ENCODE data around the gene PRRX2.

DNA sequence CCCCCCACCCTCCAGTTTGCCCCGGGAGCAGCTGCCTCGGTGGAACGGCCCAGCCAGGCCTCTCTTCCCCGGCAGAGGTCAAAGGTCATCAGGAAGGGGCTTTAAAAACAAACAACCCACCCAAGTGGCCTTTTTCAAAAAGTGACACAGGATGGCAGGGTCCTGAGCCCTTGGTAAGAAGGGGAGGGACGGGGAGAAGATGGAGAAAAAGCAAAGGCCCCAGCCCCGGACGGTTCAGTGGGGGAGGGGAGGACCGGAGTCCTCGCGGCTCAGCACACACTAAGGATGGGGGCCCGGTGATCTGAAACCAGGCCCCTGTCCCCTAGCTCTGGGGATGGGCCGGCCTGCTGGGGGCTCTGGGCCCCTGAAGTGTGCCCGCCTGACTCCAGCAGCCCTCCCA lies 1.1 kb downstream of the PRRX2 start:
- TF ChIP-seq RELA (CRISPR knock-in tag; IDR thresholded peaks at IDR 0.05; ENCODE audit: borderline replicate concordance), result no peak
- TF ChIP-seq, protein P1, sequence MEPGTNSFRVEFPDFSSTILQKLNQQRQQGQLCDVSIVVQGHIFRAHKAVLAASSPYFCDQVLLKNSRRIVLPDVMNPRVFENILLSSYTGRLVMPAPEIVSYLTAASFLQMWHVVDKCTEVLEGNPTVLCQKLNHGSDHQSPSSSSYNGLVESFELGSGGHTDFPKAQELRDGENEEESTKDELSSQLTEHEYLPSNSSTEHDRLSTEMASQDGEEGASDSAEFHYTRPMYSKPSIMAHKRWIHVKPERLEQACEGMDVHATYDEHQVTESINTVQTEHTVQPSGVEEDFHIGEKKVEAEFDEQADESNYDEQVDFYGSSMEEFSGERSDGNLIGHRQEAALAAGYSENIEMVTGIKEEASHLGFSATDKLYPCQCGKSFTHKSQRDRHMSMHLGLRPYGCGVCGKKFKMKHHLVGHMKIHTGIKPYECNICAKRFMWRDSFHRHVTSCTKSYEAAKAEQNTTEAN (CRISPR knock-in tag; IDR thresholded peaks at IDR 0.05), result no peak
- TF ChIP-seq, protein P2, sequence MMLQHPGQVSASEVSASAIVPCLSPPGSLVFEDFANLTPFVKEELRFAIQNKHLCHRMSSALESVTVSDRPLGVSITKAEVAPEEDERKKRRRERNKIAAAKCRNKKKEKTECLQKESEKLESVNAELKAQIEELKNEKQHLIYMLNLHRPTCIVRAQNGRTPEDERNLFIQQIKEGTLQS (CRISPR knock-in tag; conservative IDR thresholded peaks at IDR 0.05), result no peak
- TF ChIP-seq, protein P3, sequence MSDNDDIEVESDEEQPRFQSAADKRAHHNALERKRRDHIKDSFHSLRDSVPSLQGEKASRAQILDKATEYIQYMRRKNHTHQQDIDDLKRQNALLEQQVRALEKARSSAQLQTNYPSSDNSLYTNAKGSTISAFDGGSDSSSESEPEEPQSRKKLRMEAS (CRISPR knock-in tag; IDR thresholded peaks at IDR 0.05), result peak; percentile 33; the same call in 1 of the 2 replicates
- TF ChIP-seq, protein P4, sequence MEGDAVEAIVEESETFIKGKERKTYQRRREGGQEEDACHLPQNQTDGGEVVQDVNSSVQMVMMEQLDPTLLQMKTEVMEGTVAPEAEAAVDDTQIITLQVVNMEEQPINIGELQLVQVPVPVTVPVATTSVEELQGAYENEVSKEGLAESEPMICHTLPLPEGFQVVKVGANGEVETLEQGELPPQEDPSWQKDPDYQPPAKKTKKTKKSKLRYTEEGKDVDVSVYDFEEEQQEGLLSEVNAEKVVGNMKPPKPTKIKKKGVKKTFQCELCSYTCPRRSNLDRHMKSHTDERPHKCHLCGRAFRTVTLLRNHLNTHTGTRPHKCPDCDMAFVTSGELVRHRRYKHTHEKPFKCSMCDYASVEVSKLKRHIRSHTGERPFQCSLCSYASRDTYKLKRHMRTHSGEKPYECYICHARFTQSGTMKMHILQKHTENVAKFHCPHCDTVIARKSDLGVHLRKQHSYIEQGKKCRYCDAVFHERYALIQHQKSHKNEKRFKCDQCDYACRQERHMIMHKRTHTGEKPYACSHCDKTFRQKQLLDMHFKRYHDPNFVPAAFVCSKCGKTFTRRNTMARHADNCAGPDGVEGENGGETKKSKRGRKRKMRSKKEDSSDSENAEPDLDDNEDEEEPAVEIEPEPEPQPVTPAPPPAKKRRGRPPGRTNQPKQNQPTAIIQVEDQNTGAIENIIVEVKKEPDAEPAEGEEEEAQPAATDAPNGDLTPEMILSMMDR (IDR thresholded peaks at IDR 0.05), result no peak
- TF ChIP-seq, protein P5, sequence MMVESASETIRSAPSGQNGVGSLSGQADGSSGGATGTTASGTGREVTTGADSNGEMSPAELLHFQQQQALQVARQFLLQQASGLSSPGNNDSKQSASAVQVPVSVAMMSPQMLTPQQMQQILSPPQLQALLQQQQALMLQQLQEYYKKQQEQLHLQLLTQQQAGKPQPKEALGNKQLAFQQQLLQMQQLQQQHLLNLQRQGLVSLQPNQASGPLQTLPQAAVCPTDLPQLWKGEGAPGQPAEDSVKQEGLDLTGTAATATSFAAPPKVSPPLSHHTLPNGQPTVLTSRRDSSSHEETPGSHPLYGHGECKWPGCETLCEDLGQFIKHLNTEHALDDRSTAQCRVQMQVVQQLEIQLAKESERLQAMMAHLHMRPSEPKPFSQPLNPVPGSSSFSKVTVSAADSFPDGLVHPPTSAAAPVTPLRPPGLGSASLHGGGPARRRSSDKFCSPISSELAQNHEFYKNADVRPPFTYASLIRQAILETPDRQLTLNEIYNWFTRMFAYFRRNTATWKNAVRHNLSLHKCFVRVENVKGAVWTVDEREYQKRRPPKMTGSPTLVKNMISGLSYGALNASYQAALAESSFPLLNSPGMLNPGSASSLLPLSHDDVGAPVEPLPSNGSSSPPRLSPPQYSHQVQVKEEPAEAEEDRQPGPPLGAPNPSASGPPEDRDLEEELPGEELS (CRISPR knock-in tag; IDR thresholded peaks at IDR 0.05), result no peak
- no peak for TF ChIP-seq NR2C2 (CRISPR knock-in tag; IDR thresholded peaks at IDR 0.05)

Data from WTC11 (cell line).